HUES48 (cell line): ENCODE measurements around the gene WDR46.
"Not testable (repeated sequence)": the region's sequence is repeated elsewhere in the genome, so short reads cannot be mapped to it uniquely, and the experiment has no call there.

Source experiments
- H3K27ac ChIP-seq: one replicate; pipeline ENCODE4 v1.7.0; 2013; ENCODE audit warnings: low read depth, low read length, inconsistent platforms
- H3K27me3 ChIP-seq: 2 replicates; pipeline ENCODE4 v1.6.1; 2013; ENCODE audit warnings: mild to moderate bottlenecking, low read length; ENCODE audit not compliant: control insufficient read depth, insufficient read depth
- H3K36me3 ChIP-seq: 2 replicates; pipeline ENCODE4 v1.6.1; 2013; ENCODE audit warnings: low read length; ENCODE audit not compliant: control insufficient read depth, insufficient read depth
- H3K4me1 ChIP-seq: 2 replicates; pipeline ENCODE4 v1.6.1; 2013; ENCODE audit warnings: mild to moderate bottlenecking, low read length; ENCODE audit not compliant: control insufficient read depth, insufficient read depth
- H3K4me3 ChIP-seq: 2 replicates; pipeline ENCODE4 v1.5.1; 2013; ENCODE audit warnings: mild to moderate bottlenecking, low read depth, low read length
- H3K9ac ChIP-seq: 2 replicates; pipeline ENCODE4 v1.6.1; 2013; ENCODE audit warnings: mild to moderate bottlenecking, low read depth, low read length, moderate library complexity
- H3K9me3 ChIP-seq: 2 replicates; pipeline ENCODE4 v1.6.1; 2013; ENCODE audit warnings: low read length; ENCODE audit not compliant: control insufficient read depth, insufficient read depth

Gene WDR46

GRCh38 chr6:33273129-33273923 lies 15.7 kb downstream of the WDR46 start:
- Histone ChIP-seq H3K36me3 (peaks cover 56% of the 10 kb centered on the region), H3K4me3 (peak overlapping the region; percentile 99), H3K27me3 (no peaks in the 10 kb centered on the region), H3K9me3 (no peaks in the 10 kb centered on the region), H3K9ac (peak overlapping the region; percentile 97), H3K27ac (peak overlapping the region; percentile 98), H3K4me1 (peaks cover 25% of the 10 kb centered on the region)

- Histone ChIP-seq H3K27me3 (no peaks in the 10 kb centered on the region), H3K27ac (peak overlapping the region; percentile 98), H3K36me3 (peaks cover 65% of the 10 kb centered on the region), H3K9me3 (no peaks in the 10 kb centered on the region), H3K4me1 (peaks cover 19% of the 10 kb centered on the region), H3K9ac (peak overlapping the region; percentile 97), H3K4me3 (peak overlapping the region; percentile 99)
These were observed 16.5 kb downstream of the WDR46 start for GRCh38 chr6:33272275-33273128.

- Histone ChIP-seq H3K4me3 (peak within 1 kb of the TSS; percentile 99), H3K27ac (peak within 1 kb of the TSS; percentile 98), H3K9ac (peak within 1 kb of the TSS; percentile 97), H3K9me3 (no peaks in the 10 kb centered on the region), H3K4me1 (peaks cover 19% of the 10 kb centered on the region), H3K36me3 (peaks cover 72% of the 10 kb centered on the region), H3K27me3 (no peaks in the 10 kb centered on the region)
These were observed 17.4 kb downstream of the WDR46 start, which contains the start of the genes RPS18 and VPS52 for GRCh38 chr6:33271468-33272274. TSS of gene RPS18 (plus strand) at chr6:33272075. CDS start at chr6:33272120, 45 bp downstream. TSS of gene VPS52 (minus strand) at chr6:33271876. CDS start at chr6:33271675, 201 bp downstream.

GRCh38 chr6:33271117-33271467 lies 17.9 kb downstream of the WDR46 start:
- Histone ChIP-seq H3K27ac (peak overlapping the region; percentile 98), H3K9me3 (no peaks in the 10 kb centered on the region), H3K36me3 (peaks cover 72% of the 10 kb centered on the region), H3K4me3 (peak overlapping the region; percentile 99), H3K9ac (peak overlapping the region; percentile 97), H3K27me3 (no peaks in the 10 kb centered on the region), H3K4me1 (peaks cover 19% of the 10 kb centered on the region)

- Histone ChIP-seq H3K27me3 (no peaks in the 10 kb centered on the region), H3K27ac (no peak overlapping the region), H3K9ac (no peak overlapping the region), H3K4me1 (no peaks in the 10 kb centered on the region), H3K4me3 (no peak overlapping the region), H3K36me3 (peaks cover 79% of the 10 kb centered on the region), H3K9me3 (no peaks in the 10 kb centered on the region)
These were observed 25.0 kb downstream of the WDR46 start for GRCh38 chr6:33264015-33264414.

GRCh38 chr6:33262490-33262889 lies 26.5 kb downstream of the WDR46 start:
- not testable (repeated sequence) for H3K9me3 ChIP-seq, H3K27me3 ChIP-seq, H3K4me3 ChIP-seq, H3K4me1 ChIP-seq, H3K9ac ChIP-seq, H3K27ac ChIP-seq
- H3K36me3 ChIP-seq = peaks cover 67% of the 10 kb centered on the region

GRCh38 chr6:33259032-33259431 lies 30.0 kb downstream of the WDR46 start:
- Histone ChIP-seq H3K27ac (no peak overlapping the region), H3K36me3 (peaks cover 38% of the 10 kb centered on the region), H3K9ac (no peak overlapping the region)

GRCh38 chr6:33254591-33254990 lies 34.4 kb downstream of the WDR46 start:
- Histone ChIP-seq H3K9me3 (no peaks in the 10 kb centered on the region), H3K4me1 (no peaks in the 10 kb centered on the region), H3K27ac (no peak overlapping the region), H3K36me3 (peaks cover 16% of the 10 kb centered on the region), H3K4me3 (no peak overlapping the region), H3K9ac (no peak overlapping the region), H3K27me3 (no peaks in the 10 kb centered on the region)

More at GRCh38 chr6:33259032-33259431, 30.0 kb downstream of the WDR46 start:
- no peaks in the 10 kb centered on the region for H3K4me1 ChIP-seq
- H3K27me3 ChIP-seq = no peaks in the 10 kb centered on the region
- no peak overlapping the region for H3K4me3 ChIP-seq
- H3K9me3 ChIP-seq = no peaks in the 10 kb centered on the region

GRCh38 chr6:33252759-33253158 lies 36.3 kb downstream of the WDR46 start:
- H3K9ac ChIP-seq = no peak overlapping the region
- H3K4me3 ChIP-seq = no peak overlapping the region
- no peaks in the 10 kb centered on the region for H3K9me3 ChIP-seq
- H3K4me1 ChIP-seq = peaks cover 5% of the 10 kb centered on the region
- H3K36me3 ChIP-seq = peaks cover 10% of the 10 kb centered on the region
- peaks cover 9% of the 10 kb centered on the region for H3K27me3 ChIP-seq
- no peak overlapping the region for H3K27ac ChIP-seq

GRCh38 chr6:33251395-33252012 lies 37.5 kb downstream of the WDR46 start:
- no peaks in the 10 kb centered on the region for H3K9me3 ChIP-seq
- peaks cover 5% of the 10 kb centered on the region for H3K4me1 ChIP-seq
- no peak overlapping the region for H3K9ac ChIP-seq
- peaks cover 20% of the 10 kb centered on the region for H3K27me3 ChIP-seq
- H3K36me3 ChIP-seq = peaks cover 9% of the 10 kb centered on the region
- H3K4me3 ChIP-seq = no peak overlapping the region
- H3K27ac ChIP-seq = no peak overlapping the region
